ENCODE measurements around the gene IVNS1ABP.
"Not testable (repeated sequence)": the region's sequence is repeated elsewhere in the genome, so short reads cannot be mapped to it uniquely, and the experiment has no call there.

Gene IVNS1ABP

DNA sequence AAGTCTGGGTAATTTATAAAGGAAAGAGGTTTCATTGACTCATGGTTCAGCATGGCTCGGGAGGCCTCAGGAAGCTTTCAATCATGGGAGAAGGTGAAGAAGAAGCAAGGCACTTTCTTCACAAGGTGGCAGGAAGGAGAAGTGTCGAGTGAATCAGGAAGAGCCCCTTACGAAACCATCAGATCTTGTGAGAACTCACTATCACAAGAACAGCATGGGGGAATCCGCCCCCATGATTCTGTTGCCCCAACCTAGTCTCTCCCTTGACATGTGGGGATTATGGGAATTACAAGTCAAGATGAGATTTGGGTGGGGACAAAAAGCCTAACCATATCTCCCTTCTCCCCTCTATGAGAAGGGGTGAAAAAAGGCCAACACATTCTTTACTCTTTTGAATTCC, 11.2 kb upstream of the IVNS1ABP start:
- DNase-seq (ENCODE audit: low read depth in 3 of 3), result no peak

DNA sequence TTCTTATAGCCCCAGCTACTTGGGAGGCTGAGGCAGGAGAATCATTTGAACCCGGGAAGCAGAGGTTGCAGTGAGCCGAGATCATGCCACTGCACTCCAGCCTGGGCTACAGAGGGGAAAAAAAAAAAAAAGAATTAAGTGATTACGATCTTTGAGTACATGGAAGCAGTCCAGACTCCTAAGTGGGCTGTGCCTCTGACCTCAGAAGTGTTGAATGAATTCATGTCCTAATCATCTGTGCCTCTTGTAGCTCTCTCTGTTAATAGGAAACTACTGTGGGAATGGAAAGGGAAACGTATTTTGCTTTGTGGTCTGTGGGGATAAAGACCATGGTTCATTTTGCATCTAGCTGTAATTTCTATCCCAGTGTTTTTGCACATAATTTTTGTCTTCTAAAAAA, 8.4 kb upstream of the IVNS1ABP start:
- DNase-seq (ENCODE audit: low read depth in 3 of 3), result no peak

DNA sequence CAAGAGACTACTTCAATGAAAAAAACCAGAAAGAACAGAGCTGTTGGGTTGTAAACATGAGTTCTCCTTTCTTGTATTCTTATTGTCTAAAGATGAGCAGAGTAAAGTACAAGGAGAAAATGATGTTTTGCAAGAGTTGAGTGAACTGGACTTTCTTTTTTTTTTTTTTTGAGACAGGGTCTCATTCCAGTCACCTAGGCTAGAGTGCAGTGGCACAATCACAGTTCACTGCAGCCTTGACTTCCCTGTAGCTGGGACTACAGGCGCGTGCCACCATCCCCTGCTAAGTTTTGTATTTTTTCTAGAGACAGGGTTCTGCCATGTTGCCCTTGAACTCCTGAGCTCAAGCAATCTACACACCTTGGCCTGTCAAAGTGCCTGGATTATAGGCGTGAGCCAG, 7.1 kb upstream of the IVNS1ABP start:
- DNase-seq (ENCODE audit: low read depth in 3 of 3), result no peak

DNA sequence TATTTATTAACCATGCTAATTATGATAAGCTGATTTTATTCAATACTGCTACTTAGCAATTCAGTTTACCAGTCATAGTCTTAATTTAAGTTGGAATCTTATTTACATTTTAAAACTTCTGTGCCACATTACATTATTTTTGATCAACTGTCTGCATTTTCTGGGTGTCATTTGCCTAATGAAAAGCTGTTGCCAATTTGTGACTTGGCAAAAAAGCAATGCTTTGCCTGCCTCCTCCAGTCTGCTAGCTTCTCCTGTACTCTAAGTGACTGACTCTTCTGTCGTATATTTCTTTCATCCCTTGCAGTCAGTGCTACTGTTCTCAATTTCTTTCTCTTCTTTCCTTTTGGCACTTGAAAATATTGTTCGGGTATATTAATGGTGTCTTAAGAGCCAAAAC, 5.6 kb upstream of the IVNS1ABP start:
- no peak for DNase-seq (ENCODE audit: low read depth in 3 of 3)

DNA sequence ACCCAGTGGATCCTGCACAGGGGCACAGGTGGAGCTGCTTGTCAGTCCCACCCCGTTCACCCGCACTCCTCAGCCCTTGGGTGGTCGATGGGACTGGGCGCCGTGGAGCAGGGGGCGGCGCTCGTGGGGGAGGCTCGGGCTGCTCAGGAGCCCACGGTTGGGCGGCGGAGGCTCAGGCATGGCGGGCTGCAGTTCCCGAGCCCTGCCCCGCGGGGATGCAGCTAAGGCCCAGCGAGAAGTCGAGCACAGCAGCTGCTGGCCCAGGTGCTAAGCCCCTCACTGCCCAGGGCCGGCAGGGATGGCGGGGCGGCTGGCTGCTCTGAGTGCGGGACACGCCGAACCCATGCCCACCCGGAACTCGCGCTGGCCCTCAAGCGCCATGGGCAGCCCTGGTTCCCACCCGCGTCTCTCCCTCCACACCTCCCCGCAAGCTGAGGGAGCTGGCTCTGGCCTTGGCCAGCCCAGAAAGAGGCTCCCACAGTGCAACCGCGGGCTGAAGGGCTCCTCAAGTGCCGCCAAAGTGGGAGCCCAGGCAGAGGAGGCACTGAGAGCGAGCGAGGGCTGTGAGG, 4.7 kb upstream of the IVNS1ABP start:
- DNase-seq (ENCODE audit: low read depth in 3 of 3), result not testable (repeated sequence)

DNA sequence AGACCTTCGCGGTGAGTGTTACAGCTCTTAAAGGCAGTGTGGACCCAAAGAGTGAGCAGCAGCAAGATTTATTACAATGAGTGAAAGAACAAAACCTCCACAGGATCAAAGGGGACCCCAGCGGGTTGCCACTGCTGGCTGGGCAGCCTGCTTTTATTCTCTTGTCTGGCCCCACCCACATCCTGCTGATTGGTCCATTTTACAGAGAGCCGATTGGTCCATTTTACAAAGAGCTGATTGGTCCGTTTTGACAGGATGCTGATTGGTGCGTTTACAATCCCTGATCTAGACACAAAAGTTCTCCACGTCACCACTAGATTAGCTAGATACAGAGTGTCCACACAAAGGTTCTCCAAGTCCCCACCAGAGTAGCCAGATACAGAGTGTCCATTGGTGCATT, 4.1 kb upstream of the IVNS1ABP start:
- not testable (repeated sequence) for DNase-seq (ENCODE audit: low read depth in 3 of 3)

DNA sequence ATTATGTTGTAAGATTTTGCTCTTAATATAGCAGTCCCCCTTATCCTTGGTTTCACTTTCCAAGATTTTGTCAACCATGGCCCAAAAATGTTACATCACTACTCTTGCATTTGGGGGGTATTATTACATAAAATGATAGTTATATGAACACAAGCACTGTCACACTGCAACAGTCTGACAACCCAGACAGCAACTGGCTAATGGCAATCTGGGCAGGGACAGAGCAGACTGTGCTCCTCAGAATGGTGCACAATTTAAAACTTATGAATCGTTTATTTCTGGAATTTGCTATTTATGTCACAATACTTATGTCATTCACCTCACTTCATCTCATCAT, 2.1 kb upstream of the IVNS1ABP start:
- no peak for DNase-seq (ENCODE audit: low read depth in 3 of 3)

DNA sequence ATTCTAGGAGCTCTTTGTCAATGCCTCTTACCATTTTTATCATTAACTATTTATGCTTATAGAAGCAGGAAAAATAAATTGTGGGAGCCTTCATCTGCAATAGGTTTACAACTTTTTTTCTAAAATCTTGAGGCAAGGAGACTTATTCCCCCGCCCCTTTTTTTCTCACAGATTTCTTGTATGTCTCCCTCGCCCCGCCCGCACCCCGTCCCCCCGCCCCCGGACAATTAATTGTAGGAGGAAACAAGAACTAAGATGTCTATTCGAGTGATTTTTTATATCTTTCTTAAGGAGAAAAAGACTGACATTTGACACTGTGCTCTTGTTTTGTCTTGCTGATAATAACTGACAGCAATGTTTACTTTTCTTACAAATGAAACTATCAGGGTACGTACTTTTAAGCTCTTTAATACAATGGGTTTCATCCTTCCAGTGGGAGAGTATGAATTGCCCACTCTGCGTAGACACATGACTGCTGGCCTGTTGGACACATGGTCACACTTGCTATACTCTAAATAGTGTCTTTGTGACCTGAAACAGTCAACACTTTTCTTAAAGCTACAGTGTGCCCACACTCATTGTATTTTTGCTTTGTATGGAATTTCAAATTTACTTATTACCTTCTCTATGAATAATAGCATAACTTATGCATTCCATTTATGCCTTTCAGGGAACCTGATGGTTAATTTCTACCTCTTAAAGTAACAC, 1.5 kb upstream of the IVNS1ABP start:
- no peak for DNase-seq (ENCODE audit: low read depth in 3 of 3)

DNA sequence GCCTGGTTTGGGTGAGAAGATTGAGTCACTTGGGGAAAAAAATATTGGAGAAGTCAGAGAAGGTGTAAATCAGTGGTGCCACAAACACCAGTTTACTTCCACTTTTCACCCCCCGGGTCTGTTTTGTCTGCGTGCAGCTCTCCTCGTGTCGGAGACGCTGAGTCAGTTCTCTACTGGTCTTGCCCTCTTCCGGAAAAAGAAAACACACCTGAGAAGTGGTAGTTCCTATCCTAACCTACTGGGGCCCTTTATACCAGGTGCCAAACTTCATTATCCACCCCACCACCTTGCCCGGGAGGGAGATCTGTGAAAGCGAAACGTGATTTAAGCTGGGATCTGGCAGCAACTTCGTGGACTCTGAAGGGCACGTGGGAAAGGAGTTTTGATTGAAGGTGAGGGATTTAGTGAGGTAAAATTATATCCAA, 855 bp upstream of the IVNS1ABP start:
- DNase-seq (ENCODE audit: low read depth in 3 of 3), result peak; percentile 38 to 71 (median 60)

DNA sequence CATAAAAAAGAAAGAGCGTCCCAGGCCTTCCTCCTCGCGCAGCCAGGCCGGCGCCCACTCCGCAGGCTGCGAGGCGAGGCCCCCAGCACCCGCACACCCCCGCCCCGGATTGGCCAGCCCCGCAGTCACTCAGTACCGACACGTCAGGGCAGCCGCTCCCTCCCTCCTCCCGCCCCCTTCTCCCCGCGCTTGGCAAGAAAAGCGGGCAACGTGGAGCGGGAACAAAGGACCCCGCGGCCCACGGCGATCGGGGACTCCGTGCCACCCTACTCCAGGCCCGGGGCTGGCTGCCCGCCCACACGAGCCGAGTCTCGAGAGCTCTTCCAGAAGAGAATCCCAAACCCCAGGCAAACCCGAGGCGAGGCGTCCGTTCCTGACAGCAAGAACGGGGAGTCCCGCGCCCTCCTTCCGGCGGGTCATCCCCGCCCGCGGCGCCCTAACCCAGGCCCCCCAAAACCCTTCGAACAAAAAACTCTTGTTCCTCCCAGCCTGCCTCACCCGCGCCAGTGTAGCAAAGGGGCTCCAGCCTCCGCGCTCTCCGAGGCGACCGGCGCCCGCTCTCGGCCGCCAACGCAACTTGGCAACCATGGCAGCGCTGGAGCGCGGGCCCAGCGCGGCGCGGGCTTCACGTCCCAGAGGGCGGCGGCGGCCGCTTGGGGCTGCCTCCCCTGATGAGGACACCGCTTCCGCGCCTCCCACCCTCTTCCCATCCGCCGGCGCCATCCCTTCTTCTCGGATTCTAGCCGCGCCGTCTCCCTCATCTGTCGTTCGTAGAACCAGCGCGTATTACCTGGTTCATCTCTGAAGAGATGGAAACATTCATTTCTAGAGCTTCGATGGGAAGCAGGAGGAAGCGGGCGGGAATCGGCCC, 645 bp downstream of the IVNS1ABP start:
- DNase-seq (ENCODE audit: low read depth in 3 of 3), result peak; percentile 76 to 90 (median 86)

DNA sequence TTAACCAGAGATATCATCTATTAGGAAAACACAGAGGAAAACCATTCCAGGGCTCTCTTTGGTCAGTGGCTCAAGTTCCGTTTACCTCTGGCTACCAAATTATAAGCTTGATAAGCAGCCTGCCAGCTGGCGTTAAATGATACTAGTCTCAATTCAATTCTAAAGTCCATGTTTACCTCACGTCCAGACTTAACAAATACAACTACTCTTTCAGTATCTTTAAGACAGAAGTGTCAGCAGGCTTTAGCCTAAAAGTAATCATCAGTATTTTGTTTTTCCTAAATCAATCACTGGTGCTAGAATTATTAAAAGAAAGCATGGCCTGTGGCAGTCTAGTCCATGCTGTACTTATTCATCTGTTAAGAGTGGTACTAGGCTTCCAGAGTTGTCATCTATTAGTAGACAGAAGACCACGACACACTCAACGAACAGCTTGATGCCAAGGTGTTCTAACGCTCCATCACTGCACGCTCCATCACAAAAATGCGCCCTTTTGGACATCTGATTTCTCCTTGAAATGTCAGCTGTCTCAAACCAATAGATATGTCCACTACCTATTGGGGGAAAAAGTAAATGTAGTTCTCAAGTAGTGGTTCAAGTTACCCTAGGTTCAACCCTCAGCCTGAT, 1.5 kb downstream of the IVNS1ABP start:
- no peak for DNase-seq (ENCODE audit: low read depth in 3 of 3)

DNA sequence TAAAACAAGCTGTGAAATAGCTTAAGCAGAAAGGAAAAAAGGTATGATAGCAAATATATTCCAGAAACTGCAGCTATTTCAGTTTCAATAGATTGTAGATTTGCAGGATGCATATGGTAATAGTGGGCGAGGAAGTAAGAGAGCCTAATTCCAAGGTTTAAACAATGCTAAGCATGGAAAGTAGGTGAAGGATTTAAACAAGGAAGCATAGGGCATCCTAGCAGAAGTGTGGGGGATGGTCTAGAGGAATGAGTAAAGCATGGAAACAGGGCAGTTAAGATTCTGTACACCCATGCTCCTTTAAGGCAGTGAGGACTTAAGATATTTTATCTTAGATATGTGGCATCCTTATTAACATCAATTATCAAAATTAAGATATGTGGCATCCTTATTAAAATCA, 2.6 kb downstream of the IVNS1ABP start:
- no peak for DNase-seq (ENCODE audit: low read depth in 3 of 3)

DNA sequence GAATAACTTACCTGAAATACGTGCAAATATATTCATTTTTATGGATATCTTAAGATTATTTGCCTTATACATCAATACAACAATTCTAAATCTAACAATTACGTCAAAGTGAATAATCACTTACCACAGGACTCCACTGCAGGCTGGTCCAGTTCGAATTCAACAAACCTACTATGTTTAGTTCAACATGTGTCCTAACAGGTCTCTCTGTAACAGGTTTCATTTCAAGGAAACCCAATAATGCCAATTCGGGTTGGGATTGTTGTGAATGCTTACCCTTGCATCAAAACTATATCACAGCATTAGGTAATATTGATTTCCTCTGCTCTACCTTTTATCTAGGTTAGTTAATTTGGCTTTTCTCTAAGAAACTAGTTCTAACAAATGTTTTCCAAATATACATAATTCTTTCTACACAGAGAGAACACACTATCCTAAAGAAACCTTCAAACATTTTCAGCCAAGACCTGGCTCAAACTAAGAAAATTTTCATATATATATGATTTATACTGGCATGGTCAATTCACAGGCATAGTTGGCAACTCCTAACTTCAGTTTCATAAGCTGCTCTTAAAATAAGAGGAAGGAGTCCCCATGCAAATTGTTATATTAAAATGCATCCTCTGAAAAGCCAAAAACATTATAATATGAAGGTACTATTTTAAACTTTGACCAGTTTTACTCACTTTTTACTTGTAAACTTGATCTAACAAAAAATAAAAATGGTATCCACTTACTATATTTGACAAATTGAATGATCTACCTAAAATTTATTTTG, 4.5 kb downstream of the IVNS1ABP start:
- DNase-seq (ENCODE audit: low read depth in 3 of 3), result no peak

DNA sequence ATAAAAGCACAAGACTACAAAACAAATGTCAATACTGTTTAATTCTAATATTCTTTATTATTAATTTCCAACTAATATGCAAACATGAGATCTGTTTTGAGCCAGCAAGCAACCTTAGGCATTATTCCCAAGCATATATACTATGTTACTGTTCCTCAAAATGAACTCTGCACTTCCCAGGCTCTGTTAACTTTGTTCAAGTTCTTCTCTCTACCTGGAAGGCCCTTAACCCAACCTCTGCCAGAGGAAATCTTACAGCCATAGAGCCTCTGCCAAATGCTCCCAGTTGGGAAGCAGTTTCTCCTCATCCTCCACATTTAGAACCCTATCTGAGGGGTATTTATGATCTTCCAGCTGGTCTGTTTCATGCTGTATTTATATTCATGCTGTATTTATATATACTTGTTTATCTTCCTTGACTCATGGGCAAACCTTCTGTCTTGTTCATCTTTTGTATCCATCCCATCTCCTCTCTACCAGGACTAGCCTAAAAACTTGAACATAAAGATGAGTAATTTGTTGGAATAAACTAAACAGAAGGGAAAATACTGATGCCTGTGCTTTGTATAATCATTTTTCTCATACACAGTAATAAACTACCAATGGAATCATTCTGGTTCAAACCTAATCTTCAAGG, 5.3 kb downstream of the IVNS1ABP start:
- no peak for DNase-seq (ENCODE audit: low read depth in 3 of 3)

DNA sequence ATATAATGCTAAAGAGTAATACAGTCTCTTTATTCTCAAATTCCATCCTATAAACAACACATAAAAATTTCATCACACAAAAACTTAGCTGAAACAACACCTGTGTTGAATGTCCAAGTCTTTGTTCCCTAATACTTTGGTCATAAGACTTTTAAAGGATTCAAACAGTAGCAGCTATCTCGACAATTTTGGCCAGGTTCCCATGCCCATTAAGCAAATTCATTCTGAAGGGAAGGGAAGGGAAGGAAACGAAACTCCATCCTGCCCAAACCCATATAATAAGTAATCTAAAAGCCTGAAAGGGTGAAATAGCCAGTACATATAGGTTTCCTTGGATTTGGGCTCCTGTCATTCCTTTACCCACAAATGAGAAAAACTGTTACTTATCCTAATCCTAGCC, 7.5 kb downstream of the IVNS1ABP start:
- DNase-seq (ENCODE audit: low read depth in 3 of 3), result no peak

DNA sequence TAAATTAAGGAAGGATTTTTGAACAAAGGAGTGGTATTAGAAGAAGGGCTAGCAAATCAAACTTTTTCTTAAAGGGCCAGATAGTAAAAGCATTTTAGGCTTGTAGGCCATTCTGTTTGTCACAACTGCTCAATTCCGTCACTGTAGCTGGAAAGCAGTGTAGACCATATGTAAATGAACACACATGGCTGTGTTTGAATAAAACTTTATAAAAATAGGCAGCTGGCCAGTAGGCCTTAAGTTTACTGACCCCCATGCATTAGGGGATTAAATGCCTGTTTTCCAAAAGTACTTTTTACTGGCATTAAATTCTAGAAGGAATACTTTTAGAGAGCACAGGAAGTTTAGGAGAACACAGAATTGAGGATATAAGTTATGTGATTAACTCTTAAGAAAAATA, 8.9 kb downstream of the IVNS1ABP start:
- DNase-seq (ENCODE audit: low read depth in 3 of 3), result no peak

DNA sequence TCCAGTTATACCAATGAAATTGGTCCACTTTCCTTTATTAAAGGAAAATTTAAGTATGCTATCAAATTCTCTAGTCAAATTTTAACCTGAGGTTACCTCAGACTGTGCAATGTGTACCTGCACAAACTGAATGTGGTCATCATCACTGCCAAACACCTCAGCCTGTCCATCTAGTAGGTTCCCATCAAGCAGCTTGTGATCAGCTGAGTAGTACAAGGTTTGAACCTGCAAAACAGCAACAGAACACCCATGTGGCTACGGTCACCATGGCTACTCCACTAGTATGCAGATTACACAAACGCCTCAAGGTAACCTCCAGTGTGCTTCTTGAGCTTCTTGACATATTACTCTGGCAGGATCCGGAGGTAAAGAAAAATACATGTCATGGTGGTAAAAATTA, 11.6 kb downstream of the IVNS1ABP start:
- no peak for DNase-seq (ENCODE audit: low read depth in 3 of 3)

DNA sequence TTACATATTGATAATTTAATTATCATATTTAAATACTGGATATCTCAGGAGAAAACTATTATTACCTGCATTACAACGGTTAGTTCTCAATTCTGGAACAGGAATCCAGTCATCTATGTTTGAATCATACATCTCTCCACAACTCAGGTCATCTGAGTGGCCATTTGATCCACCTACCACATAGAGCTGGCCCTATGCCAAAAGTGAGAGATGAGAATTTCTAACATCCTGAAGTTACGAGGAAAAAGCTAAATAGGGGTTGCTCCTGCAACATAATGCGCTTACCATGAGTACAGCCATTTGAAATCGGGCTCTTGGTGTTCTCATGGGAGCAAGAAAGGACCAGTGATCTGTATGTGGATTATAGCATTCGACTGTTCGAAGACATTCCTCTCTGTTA, 16.9 kb downstream of the IVNS1ABP start:
- DNase-seq (ENCODE audit: low read depth in 3 of 3), result no peak

DNA sequence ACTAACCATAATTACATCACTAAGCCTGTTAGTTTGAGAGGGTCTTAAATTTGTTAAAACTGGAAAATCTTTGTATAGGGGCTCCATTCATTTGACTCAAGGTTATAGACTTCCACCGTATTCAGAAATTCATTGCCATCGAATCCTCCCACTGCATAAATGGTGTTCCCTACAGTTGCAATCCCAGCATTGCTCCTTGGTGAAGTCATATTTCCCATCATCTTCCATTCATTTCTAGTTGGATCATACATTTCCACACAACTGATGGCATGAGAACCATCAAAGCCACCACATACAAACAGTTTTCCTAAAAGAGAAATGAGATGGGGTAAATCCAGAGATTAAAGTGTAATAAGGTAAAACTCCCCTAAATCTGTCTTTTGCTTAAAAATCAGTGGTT, 19.1 kb downstream of the IVNS1ABP start:
- no peak for DNase-seq (ENCODE audit: low read depth in 3 of 3)

DNA sequence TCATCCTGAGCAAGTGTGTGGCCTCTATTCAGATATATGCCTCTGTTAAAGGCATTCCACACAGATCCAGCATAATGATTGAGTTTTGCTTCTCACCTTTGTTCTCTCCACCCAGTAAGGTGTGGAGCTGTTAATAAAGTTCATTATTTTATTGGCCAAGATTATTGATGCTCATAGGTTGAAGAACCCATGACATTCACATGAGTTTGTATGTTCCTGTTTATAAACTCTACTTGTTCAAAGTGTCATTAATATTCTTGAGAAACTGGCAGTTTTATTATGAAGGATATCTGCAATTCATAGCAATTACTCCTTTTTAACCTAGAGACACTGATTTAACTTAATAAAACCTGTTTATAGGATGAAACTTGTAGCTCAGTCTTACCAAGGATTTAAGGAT, 22.0 kb downstream of the IVNS1ABP start:
- DNase-seq (ENCODE audit: low read depth in 3 of 3), result no peak

DNA sequence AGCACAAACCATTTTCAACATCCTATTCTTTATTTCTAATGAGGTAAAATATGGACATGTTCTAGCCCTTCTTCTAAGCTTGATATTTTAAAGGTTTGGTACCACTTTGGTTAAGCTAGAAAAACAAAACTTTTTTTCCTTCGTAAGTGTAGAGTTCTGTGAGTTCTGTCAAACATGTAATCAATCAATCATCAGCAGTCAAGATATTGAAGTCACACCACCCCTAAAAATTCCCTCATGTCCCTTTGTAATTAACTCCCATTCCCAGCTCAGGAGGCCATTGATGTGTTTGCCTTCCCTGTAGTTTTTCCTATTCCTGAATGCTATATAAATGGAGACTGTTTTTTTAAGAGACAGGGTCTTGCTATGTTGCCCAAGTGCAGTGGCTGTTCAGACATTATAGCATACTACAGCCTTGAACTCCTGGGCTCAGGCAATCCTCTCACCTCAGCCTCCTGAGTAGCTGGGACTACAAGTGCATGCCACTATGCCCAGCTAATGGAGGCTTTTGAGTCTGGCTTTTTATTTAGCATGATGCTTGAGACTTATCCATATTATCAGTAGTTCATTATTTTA, 23.0 kb downstream of the IVNS1ABP start:
- no peak for DNase-seq (ENCODE audit: low read depth in 3 of 3)

Data from stimulated activated CD4-positive, alpha-beta T cell treated with anti-CD3 and anti-CD28 coated beads, TNF-alpha, amount 100 ng/mL, for 4 hours (primary cell).